Measurements from ENCODE around the gene INHBC. TPM values are rescaled to one million over a fixed set of nuclear protein-coding genes. Genes with fewer than 3 reads are reported as not detected.
"Not testable (repeated sequence)": the region's sequence is repeated elsewhere in the genome, so short reads cannot be mapped to it uniquely, and the experiment has no call there.

Gene INHBC
- total RNA-seq, 4 donors from 2014 or later: not detected

- peaks cover 6% of the 10 kb centered on the region for H3K27me3 ChIP-seq
- ATAC-seq: no peak
- no peak overlapping the region for H3K4me3 ChIP-seq
- no peak overlapping the region for H3K27ac ChIP-seq
- TF ChIP-seq POLR2AphosphoS5 (IDR thresholded peaks at IDR 0.05) (no peak), POLR2A (IDR thresholded peaks at IDR 0.05) (no peak), EP300 (IDR thresholded peaks at IDR 0.05) (no peak), CTCF (IDR thresholded peaks at IDR 0.05) (no peak)
- no peaks in the 10 kb centered on the region for H3K4me1 ChIP-seq
- peaks cover 0 to 9% (median 0%) of the 10 kb centered on the region in 3 donors for H3K9me3 ChIP-seq
- 17 to 86% methylated on average over 1 of the region's 1 CpG for WGBS, 2 donors (ENCODE audit: low coverage in 1 of 2)
- H3K36me3 ChIP-seq: no peaks in the 10 kb centered on the region
Observed at GRCh38 chr12:57441846-57442427, 7.4 kb downstream of the INHBC start.

- H3K9me3 ChIP-seq, ATAC-seq, H3K27me3 ChIP-seq, H3K36me3 ChIP-seq, H3K27ac ChIP-seq, H3K4me3 ChIP-seq, H3K4me1 ChIP-seq: not testable (repeated sequence)
- 33 to 74% methylated on average over 1 to 6 of the region's 6 CpGs for WGBS, 2 donors (ENCODE audit: low coverage in 1 of 2)
Observed at GRCh38 chr12:57444337-57444736, 9.8 kb downstream of the INHBC start.

- H3K27ac ChIP-seq: no peak overlapping the region
- H3K4me1 ChIP-seq: no peaks in the 10 kb centered on the region
- no peak for TF ChIP-seq POLR2A (IDR thresholded peaks at IDR 0.05)
- TF ChIP-seq EP300 (IDR thresholded peaks at IDR 0.05): no peak
- no peak for TF ChIP-seq POLR2AphosphoS5 (IDR thresholded peaks at IDR 0.05)
- TF ChIP-seq CTCF (IDR thresholded peaks at IDR 0.05): no peak
- no peaks in the 10 kb centered on the region for H3K36me3 ChIP-seq
- ATAC-seq: no peak
- peaks cover 0 to 9% (median 0%) of the 10 kb centered on the region in 3 donors for H3K9me3 ChIP-seq
- 53 to 72% methylated on average over 3 to 4 of the region's 5 CpGs for WGBS, 2 donors (ENCODE audit: low coverage in 1 of 2)
- H3K27me3 ChIP-seq: peaks cover 6% of the 10 kb centered on the region
- no peak overlapping the region for H3K4me3 ChIP-seq
Observed at GRCh38 chr12:57444744-57445143, 10.2 kb downstream of the INHBC start.

GRCh38 chr12:57446292-57446960, 11.8 kb downstream of the INHBC start:
- no peak overlapping the region for H3K27ac ChIP-seq
- H3K4me1 ChIP-seq: no peaks in the 10 kb centered on the region
- H3K9me3 ChIP-seq: peaks cover 0 to 5% (median 0%) of the 10 kb centered on the region in 3 donors
- 92 to 93% methylated on average over 2 to 3 of the region's 6 CpGs for WGBS, 2 donors (ENCODE audit: low coverage in 1 of 2)
- H3K27me3 ChIP-seq: no peaks in the 10 kb centered on the region
- H3K36me3 ChIP-seq: no peaks in the 10 kb centered on the region
- TF ChIP-seq POLR2A (IDR thresholded peaks at IDR 0.05) (no peak), CTCF (IDR thresholded peaks at IDR 0.05) (no peak), EP300 (IDR thresholded peaks at IDR 0.05) (no peak), POLR2AphosphoS5 (IDR thresholded peaks at IDR 0.05) (no peak)
- no peak overlapping the region for H3K4me3 ChIP-seq
- no peak for ATAC-seq

GRCh38 chr12:57448669-57449068, 14.1 kb downstream of the INHBC start:
- no peak for ATAC-seq
- 85 to 94% methylated on average over 2 of the region's 2 CpGs for WGBS, 2 donors (ENCODE audit: low coverage in 1 of 2)

More at GRCh38 chr12:57448669-57449068, 14.1 kb downstream of the INHBC start:
- Histone ChIP-seq H3K4me1 (peaks cover 0 to 13% (median 0%) of the 10 kb centered on the region in 3 donors), H3K27me3 (no peaks in the 10 kb centered on the region), H3K9me3 (no peaks in the 10 kb centered on the region), H3K36me3 (no peaks in the 10 kb centered on the region), H3K27ac (no peak overlapping the region), H3K4me3 (no peak overlapping the region)
- no peak for TF ChIP-seq EP300 (IDR thresholded peaks at IDR 0.05)
- no peak for TF ChIP-seq POLR2AphosphoS5 (IDR thresholded peaks at IDR 0.05)
- no peak for TF ChIP-seq CTCF (IDR thresholded peaks at IDR 0.05)
- TF ChIP-seq POLR2A (IDR thresholded peaks at IDR 0.05): no peak
